Measurements from ENCODE around the gene POU5F1. TPM values are rescaled to one million over a fixed set of nuclear protein-coding genes. Genes with fewer than 3 reads are reported as not detected.
A peak's percentile ranks its signal among the peaks of the same experiment; 100 is the strongest.

The POU5F1 gene
- total RNA-seq, 4 donors from 2014 or later = 0.58 to 3.4 (median 1.1) TPM; not detected in 1

DNA sequence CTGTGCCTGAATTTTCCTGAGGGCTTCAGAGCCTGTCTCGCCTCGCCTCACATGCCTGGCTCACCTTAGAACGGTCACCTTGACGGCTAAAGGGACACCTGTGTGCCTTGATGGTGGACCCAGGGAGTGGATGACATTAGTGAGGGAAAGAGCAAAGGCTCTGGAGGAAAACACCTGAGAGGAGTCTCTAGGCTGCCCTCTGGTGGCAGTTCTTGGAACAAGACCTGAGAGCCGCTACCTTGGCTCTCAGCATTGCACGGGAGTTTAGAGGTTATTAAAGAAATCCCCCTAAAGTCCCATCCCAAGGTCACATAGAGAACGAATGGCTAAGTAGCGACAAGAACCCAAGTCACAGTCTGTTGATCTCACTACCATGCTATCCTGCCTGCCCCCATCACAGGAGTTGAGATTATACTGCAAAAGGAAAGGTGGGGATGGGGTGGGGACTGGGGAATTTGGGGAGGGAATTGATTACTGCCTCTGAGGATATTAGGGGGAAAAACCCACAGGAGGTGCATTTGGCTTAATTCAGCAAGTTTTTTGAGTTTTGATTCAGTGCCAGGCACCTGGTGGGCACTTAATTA lies 42.3 kb downstream of the POU5F1 start:
- Histone ChIP-seq H3K27me3 (no peaks in the 10 kb centered on the region), H3K27ac (no peak overlapping the region), H3K4me3 (no peak overlapping the region), H3K4me1 (peaks cover 0 to 13% (median 0%) of the 10 kb centered on the region in 3 donors), H3K36me3 (peaks cover 0 to 3% of the 10 kb centered on the region in 2 donors), H3K9me3 (no peaks in the 10 kb centered on the region)
- TF ChIP-seq POLR2A (IDR thresholded peaks at IDR 0.05) = no peak
- no peak for TF ChIP-seq POLR2AphosphoS5 (IDR thresholded peaks at IDR 0.05)
- peak in 3 of 4 experiments; percentile 61 to 82 (median 66) for TF ChIP-seq CTCF (IDR thresholded peaks at IDR 0.05)
- TF ChIP-seq EP300 (IDR thresholded peaks at IDR 0.05) = no peak
- WGBS, 2 donors (ENCODE audit: low coverage in 1 of 2) = 0 to 5% methylated on average over 3 to 8 of the region's 8 CpGs
- no peak for ATAC-seq

GRCh38 chr6:31126396-31127175 lies 43.9 kb downstream of the POU5F1 start:
- no peak overlapping the region for H3K4me3 ChIP-seq
- H3K36me3 ChIP-seq = peaks cover 0 to 3% of the 10 kb centered on the region in 2 donors
- WGBS, 2 donors (ENCODE audit: low coverage in 1 of 2) = 41 to 79% methylated on average over 4 to 6 of the region's 16 CpGs
- H3K9me3 ChIP-seq = no peaks in the 10 kb centered on the region
- peaks cover 0 to 27% (median 10%) of the 10 kb centered on the region in 3 donors for H3K4me1 ChIP-seq
- TF ChIP-seq POLR2AphosphoS5 (IDR thresholded peaks at IDR 0.05) (no peak), EP300 (IDR thresholded peaks at IDR 0.05) (no peak), POLR2A (IDR thresholded peaks at IDR 0.05) (no peak), CTCF (IDR thresholded peaks at IDR 0.05) (no peak)
- ATAC-seq = no peak
- no peaks in the 10 kb centered on the region for H3K27me3 ChIP-seq
- H3K27ac ChIP-seq = no peak overlapping the region

DNA sequence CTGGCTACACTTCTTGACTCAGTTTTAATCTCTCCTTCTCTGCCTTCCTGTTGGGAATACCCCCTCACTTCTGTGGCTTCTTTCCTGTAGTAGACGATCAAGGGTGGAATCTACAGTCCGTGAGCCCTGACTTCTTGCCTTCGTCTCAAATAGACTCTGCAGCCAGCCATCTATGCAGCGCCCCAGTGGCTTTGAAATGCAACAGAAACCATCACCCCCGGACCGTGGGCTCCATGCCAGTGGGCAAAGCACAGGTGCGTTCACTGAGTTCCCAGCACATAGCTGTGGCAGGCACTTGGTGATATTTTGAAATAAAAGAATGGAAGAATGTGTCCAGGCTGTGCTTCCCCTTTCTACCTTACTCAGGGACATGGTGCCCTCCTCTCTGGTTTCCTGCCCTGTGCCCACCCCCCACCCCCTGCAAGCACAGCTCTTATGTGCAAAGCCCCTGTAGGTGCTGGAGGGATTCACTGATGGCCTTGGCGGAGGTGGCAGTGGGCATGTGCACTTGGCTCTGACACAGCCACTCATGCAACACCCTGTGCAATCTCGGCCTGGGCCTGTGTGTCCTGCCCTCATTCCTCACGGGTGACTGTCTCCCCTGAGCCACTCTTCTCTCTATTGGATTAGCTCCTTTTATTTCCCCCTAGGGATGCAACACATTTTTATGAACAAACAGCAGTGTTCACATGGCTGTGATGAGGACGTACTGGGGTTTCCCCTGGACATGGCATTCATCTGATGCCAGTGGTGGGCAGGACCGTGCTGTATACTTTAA lies 44.7 kb downstream of the POU5F1 start:
- TF ChIP-seq CTCF (IDR thresholded peaks at IDR 0.05) = no peak
- no peak for TF ChIP-seq EP300 (IDR thresholded peaks at IDR 0.05)
- TF ChIP-seq POLR2A (IDR thresholded peaks at IDR 0.05) = no peak
- TF ChIP-seq POLR2AphosphoS5 (IDR thresholded peaks at IDR 0.05) = no peak
- 57 to 63% methylated on average over 6 to 9 of the region's 12 CpGs for WGBS, 2 donors (ENCODE audit: low coverage in 1 of 2)
- peaks cover 0 to 27% (median 10%) of the 10 kb centered on the region in 3 donors for H3K4me1 ChIP-seq
- ATAC-seq = no peak
- H3K9me3 ChIP-seq = no peaks in the 10 kb centered on the region
- peaks cover 0 to 3% of the 10 kb centered on the region in 2 donors for H3K36me3 ChIP-seq
- no peaks in the 10 kb centered on the region for H3K27me3 ChIP-seq
- H3K27ac ChIP-seq = no peak overlapping the region
- no peak overlapping the region for H3K4me3 ChIP-seq

GRCh38 chr6:31125162-31125561 lies 45.3 kb downstream of the POU5F1 start:
- Histone ChIP-seq H3K27me3 (no peaks in the 10 kb centered on the region), H3K27ac (no peak overlapping the region), H3K4me3 (no peak overlapping the region), H3K36me3 (peaks cover 0 to 3% of the 10 kb centered on the region in 2 donors), H3K4me1 (peaks cover 0 to 27% (median 10%) of the 10 kb centered on the region in 3 donors), H3K9me3 (no peaks in the 10 kb centered on the region)
- WGBS, 2 donors (ENCODE audit: low coverage in 1 of 2) = 46 to 74% methylated on average over 3 to 7 of the region's 8 CpGs
- peak; percentile 38 for ATAC-seq
- TF ChIP-seq CTCF (IDR thresholded peaks at IDR 0.05) = no peak
- TF ChIP-seq POLR2AphosphoS5 (IDR thresholded peaks at IDR 0.05) = no peak
- no peak for TF ChIP-seq POLR2A (IDR thresholded peaks at IDR 0.05)

Data from gastroesophageal sphincter (tissue), 4 donors.